Left forelimb (tissue), 1 donor: ENCODE results near the gene STUB1.
"Not testable (repeated sequence)": the region's sequence is repeated elsewhere in the genome, so short reads cannot be mapped to it uniquely, and the experiment has no call there.

Experiments
- DNase-seq: peaks from one replicate; pipeline ENCODE4 v3.0.0-alpha.2; 2018; ENCODE audit warnings: low spot score

Gene STUB1

GRCh38 chr16:712740-713250 is 32.6 kb downstream of the STUB1 start:
- not testable (repeated sequence) for DNase-seq

- no peak for DNase-seq
Measured at GRCh38 chr16:714079-714478, 33.9 kb downstream of the STUB1 start.

GRCh38 chr16:714558-715476 is 34.6 kb downstream of the STUB1 start, which contains the start of gene METRN:
Gene METRN, plus strand, starts transcription at chr16:715118. Its CDS starts 172 bp downstream, at chr16:715290.
- peak; percentile 92 for DNase-seq

GRCh38 chr16:715477-716199 is 35.4 kb downstream of the STUB1 start:
- no peak for DNase-seq

- DNase-seq = no peak
Measured at GRCh38 chr16:716200-716568, 36.0 kb downstream of the STUB1 start.

- no peak for DNase-seq
Measured at GRCh38 chr16:716768-717325, 36.6 kb downstream of the STUB1 start.

- no peak for DNase-seq
Measured at GRCh38 chr16:717450-718245, 37.4 kb downstream of the STUB1 start.

- DNase-seq = no peak
Measured at GRCh38 chr16:718389-718788, 38.2 kb downstream of the STUB1 start.

GRCh38 chr16:718922-719321 is 38.7 kb downstream of the STUB1 start:
- DNase-seq = no peak

GRCh38 chr16:719815-720446 is 39.7 kb downstream of the STUB1 start:
- no peak for DNase-seq

- DNase-seq = no peak
Measured at GRCh38 chr16:720447-720989, 40.3 kb downstream of the STUB1 start.

- peak; percentile 88 for DNase-seq
Measured at GRCh38 chr16:720990-721764, 41.0 kb downstream of the STUB1 start, which contains the start of gene ANTKMT. Gene ANTKMT, plus strand, starts transcription at chr16:721146. Its CDS starts 129 bp downstream, at chr16:721275.

- DNase-seq = no peak
Measured at GRCh38 chr16:721765-722540, 41.7 kb downstream of the STUB1 start.

GRCh38 chr16:722835-723633 is 42.8 kb downstream of the STUB1 start:
- DNase-seq = no peak

- DNase-seq = no peak
Measured at GRCh38 chr16:723695-724094, 43.5 kb downstream of the STUB1 start.

- DNase-seq = no peak
Measured at GRCh38 chr16:724188-725040, 44.2 kb downstream of the STUB1 start.

- DNase-seq = no peak
Measured at GRCh38 chr16:725041-725376, 44.8 kb downstream of the STUB1 start.
